HepG2 (cell line): ENCODE measurements around the gene CSNK2A2. TPM values are rescaled to one million over a fixed set of nuclear protein-coding genes. Genes with fewer than 3 reads are reported as not detected.
A peak's percentile ranks its signal among the peaks of the same experiment; 100 is the strongest.

ENCODE experiments used
- CBX2 ChIP-seq, 2 experiments: fragments of 200-600 bp in 1 of 2; sonication (generic); formaldehyde crosslinking in 1 of 2; IDR thresholded peaks; 2 replicates each; pipeline versions ENCODE4 v1.7.0 to v1.8.1; 2018 to 2022; ENCODE audit warnings: low read depth in 2 of 2, low read length in 1 of 2, mild to moderate bottlenecking in 1 of 2, missing genetic modification reagents in 1 of 2
- MIXL1 ChIP-seq: IDR thresholded peaks from 2 replicates; pipeline ENCODE4 v1.6.1; 2016
- MZF1 ChIP-seq: sonication (generic); formaldehyde crosslinking; IDR thresholded peaks from 2 replicates; pipeline ENCODE4 v1.8.1; 2023; ENCODE audit warnings: mild to moderate bottlenecking, missing genetic modification reagents, borderline replicate concordance
- STAT5B ChIP-seq: sonication (generic); formaldehyde crosslinking; IDR thresholded peaks from 2 replicates; pipeline ENCODE4 v1.4.0; 2020; ENCODE audit warnings: missing genetic modification reagents
- ZNF251 ChIP-seq: sonication (generic); formaldehyde crosslinking; IDR thresholded peaks from 2 replicates; pipeline ENCODE4 v1.9.0; 2021; ENCODE audit warnings: mild to moderate bottlenecking, missing genetic modification reagents
- ZNF550 ChIP-seq: sonication (generic); formaldehyde crosslinking; IDR thresholded peaks from 2 replicates; pipeline ENCODE4 v1.4.0; 2020; ENCODE audit warnings: mild to moderate bottlenecking, missing genetic modification reagents, borderline replicate concordance
- ZNF761 ChIP-seq: sonication (generic); formaldehyde crosslinking; conservative IDR thresholded peaks from 2 replicates; pipeline ENCODE4 v1.4.0; 2020; ENCODE audit warnings: mild to moderate bottlenecking, missing genetic modification reagents
- ZSCAN20 ChIP-seq: sonication (generic); formaldehyde crosslinking; IDR thresholded peaks from 2 replicates; pipeline ENCODE4 v1.4.0; 2020; ENCODE audit warnings: missing genetic modification reagents, mild to moderate bottlenecking, borderline replicate concordance
- ZSCAN25 ChIP-seq: sonication (generic); formaldehyde crosslinking; IDR thresholded peaks from 2 replicates; pipeline ENCODE4 v1.8.0; 2022; ENCODE audit warnings: mild to moderate bottlenecking, missing genetic modification reagents
- ZSCAN31 ChIP-seq: sonication (generic); formaldehyde crosslinking; IDR thresholded peaks from 2 replicates; pipeline ENCODE4 v1.5.0; 2020; ENCODE audit warnings: low read depth, mild to moderate bottlenecking, missing genetic modification reagents
- polyA plus RNA-seq, 8 experiments: library from polyadenylated mRNA; depleted of rRNA in 3 of 8; stranded (reverse) in 7 of 8; unstranded in 1 of 8; fragments of >200 nt; fragmentation: Illumina TruSeq in 4 of 8; extraction: Trizol in 4 of 8; gene quantifications; 2 replicates each; pipeline versions ENCODE4 v1.2.1 to v1.2.3, GENCODE V29; 2011 to 2016; ENCODE audit warnings: low read depth in 4 of 8, missing spikeins in 1 of 8, mixed read lengths in 1 of 8; ENCODE audit not compliant: insufficient read depth in 1 of 8
- total RNA-seq, 5 experiments: library from RNA; depleted of rRNA; stranded (reverse); fragments of >200 nt; fragmentation: Illumina TruSeq; extraction: Trizol; gene quantifications; 2 replicates each; pipeline ENCODE4 v1.2.3, GENCODE V29; 2016; ENCODE audit warnings: low read depth in 1 of 5
- TF ChIP-seq, protein P1 (sequence below): sonication (generic); formaldehyde crosslinking; IDR thresholded peaks from 2 replicates; pipeline ENCODE4 v1.4.0; 2020; ENCODE audit warnings: missing genetic modification reagents, mild to moderate bottlenecking, borderline replicate concordance
- TF ChIP-seq, protein P2 (sequence below): sonication (generic); formaldehyde crosslinking; IDR thresholded peaks from 2 replicates; pipeline ENCODE4 v1.4.0; 2020; ENCODE audit warnings: mild to moderate bottlenecking, missing genetic modification reagents
- TF ChIP-seq, protein P3 (sequence below): sonication (generic); formaldehyde crosslinking; IDR thresholded peaks from 2 replicates; pipeline ENCODE4 v1.5.1; 2020; ENCODE audit warnings: missing genetic modification reagents, mild to moderate bottlenecking, borderline replicate concordance
- TF ChIP-seq, protein P4 (sequence below): sonication (generic); formaldehyde crosslinking; IDR thresholded peaks from 2 replicates; pipeline ENCODE4 v1.8.1; 2023; ENCODE audit warnings: mild to moderate bottlenecking, missing genetic modification reagents
- TF ChIP-seq, protein P5 (sequence below): sonication (generic); formaldehyde crosslinking; IDR thresholded peaks from 2 replicates; pipeline ENCODE4 v1.5.1; 2020; ENCODE audit warnings: missing genetic modification reagents, mild to moderate bottlenecking, borderline replicate concordance
- TF ChIP-seq, protein P6 (sequence below): sonication (generic); formaldehyde crosslinking; conservative IDR thresholded peaks from 2 replicates; pipeline ENCODE4 v1.5.0; 2020; ENCODE audit warnings: missing genetic modification reagents

The CSNK2A2 gene
- total and polyA plus RNA-seq, 2 of the 13 experiments (the other 11 are each of a cell fraction or from before 2014, with no cell fraction given), result 46.4 to 56.9 TPM

DNA sequence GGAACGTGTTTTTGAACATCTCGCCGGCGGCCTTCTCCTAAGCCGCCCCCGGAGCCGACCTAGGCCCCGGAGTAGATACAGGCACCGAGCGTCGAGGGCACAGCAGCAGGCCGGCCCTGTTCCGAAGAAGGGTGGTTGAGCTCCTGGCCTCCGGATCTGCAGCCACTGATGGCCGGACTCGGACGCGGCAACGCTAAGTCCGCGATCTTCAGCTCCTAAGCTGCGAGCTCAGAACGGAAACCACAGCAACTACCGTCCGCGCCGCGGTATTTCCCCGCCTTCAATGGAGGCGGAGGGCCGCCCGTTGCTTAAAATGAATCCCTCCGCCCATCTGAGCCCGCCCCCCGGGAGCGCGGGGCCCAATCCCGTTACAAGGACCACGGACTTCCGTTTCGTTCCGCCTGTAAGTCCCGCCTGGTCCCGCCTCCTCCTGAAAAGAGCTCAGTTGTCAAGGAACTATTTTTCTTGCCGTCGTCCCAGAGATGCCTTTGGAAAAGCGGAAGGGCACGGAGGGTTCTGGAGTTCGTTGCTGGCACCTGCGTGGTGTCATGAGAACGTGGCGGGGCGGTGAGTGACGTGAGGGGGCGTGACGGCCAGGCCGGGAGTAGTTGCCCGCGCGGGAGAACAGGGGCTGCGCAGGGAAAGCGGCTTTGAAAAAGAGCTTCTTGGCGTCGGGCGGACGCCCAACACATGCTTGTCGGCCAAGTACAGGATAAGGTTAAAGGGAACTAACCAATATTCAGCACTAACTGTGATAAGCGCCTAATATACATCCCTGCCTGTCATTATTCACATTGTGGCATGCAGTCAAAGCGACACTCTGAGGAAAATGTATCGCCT, 68.6 kb downstream of the CSNK2A2 start, which contains the start of gene CFAP20 (continued):
- TF ChIP-seq, protein P1, sequence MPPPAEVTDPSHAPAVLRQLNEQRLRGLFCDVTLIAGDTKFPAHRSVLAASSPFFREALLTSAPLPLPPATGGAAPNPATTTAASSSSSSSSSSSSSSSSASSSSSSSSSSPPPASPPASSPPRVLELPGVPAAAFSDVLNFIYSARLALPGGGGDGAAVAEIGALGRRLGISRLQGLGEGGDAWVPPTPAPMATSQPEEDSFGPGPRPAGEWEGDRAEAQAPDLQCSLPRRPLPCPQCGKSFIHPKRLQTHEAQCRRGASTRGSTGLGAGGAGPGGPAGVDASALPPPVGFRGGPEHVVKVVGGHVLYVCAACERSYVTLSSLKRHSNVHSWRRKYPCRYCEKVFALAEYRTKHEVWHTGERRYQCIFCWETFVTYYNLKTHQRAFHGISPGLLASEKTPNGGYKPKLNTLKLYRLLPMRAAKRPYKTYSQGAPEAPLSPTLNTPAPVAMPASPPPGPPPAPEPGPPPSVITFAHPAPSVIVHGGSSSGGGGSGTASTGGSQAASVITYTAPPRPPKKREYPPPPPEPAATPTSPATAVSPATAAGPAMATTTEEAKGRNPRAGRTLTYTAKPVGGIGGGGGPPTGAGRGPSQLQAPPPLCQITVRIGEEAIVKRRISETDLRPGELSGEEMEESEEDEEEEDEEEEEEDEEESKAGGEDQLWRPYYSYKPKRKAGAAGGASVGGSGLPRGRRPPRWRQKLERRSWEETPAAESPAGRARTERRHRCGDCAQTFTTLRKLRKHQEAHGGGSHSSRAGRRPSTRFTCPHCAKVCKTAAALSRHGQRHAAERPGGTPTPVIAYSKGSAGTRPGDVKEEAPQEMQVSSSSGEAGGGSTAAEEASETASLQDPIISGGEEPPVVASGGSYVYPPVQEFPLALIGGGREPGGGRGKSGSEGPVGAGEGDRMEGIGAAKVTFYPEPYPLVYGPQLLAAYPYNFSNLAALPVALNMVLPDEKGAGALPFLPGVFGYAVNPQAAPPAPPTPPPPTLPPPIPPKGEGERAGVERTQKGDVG (CRISPR knock-in tag), result peak; percentile 94; the same call in 1 of the 2 replicates
- TF ChIP-seq, protein P2, sequence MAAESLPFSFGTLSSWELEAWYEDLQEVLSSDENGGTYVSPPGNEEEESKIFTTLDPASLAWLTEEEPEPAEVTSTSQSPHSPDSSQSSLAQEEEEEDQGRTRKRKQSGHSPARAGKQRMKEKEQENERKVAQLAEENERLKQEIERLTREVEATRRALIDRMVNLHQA (CRISPR knock-in tag), result no peak
- TF ChIP-seq MIXL1 (CRISPR knock-in tag), result peak; percentile 93
- no peak for TF ChIP-seq ZNF550 (CRISPR knock-in tag)
- TF ChIP-seq, protein P3, sequence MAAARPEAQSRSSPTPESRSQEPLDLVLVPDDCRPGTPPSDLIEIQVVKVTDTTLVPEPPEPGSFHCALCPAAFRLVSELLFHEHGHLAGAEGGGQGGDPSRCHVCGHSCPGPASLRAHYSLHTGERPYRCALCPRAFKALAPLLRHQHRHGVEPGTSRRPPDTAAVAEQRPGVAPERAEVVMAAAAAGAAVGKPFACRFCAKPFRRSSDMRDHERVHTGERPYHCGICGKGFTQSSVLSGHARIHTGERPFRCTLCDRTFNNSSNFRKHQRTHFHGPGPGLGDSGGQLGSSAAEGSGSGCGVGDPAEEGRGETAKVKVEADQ (CRISPR knock-in tag), result peak; percentile 98
- TF ChIP-seq, protein P4, sequence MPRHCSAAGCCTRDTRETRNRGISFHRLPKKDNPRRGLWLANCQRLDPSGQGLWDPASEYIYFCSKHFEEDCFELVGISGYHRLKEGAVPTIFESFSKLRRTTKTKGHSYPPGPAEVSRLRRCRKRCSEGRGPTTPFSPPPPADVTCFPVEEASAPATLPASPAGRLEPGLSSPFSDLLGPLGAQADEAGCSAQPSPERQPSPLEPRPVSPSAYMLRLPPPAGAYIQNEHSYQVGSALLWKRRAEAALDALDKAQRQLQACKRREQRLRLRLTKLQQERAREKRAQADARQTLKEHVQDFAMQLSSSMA (CRISPR knock-in tag), result peak; percentile 99
- TF ChIP-seq ZNF251 (CRISPR knock-in tag), result no peak
- no peak for TF ChIP-seq STAT5B (CRISPR knock-in tag)
- TF ChIP-seq ZNF761 (CRISPR knock-in tag), result peak; percentile 97
- TF ChIP-seq, protein P5, sequence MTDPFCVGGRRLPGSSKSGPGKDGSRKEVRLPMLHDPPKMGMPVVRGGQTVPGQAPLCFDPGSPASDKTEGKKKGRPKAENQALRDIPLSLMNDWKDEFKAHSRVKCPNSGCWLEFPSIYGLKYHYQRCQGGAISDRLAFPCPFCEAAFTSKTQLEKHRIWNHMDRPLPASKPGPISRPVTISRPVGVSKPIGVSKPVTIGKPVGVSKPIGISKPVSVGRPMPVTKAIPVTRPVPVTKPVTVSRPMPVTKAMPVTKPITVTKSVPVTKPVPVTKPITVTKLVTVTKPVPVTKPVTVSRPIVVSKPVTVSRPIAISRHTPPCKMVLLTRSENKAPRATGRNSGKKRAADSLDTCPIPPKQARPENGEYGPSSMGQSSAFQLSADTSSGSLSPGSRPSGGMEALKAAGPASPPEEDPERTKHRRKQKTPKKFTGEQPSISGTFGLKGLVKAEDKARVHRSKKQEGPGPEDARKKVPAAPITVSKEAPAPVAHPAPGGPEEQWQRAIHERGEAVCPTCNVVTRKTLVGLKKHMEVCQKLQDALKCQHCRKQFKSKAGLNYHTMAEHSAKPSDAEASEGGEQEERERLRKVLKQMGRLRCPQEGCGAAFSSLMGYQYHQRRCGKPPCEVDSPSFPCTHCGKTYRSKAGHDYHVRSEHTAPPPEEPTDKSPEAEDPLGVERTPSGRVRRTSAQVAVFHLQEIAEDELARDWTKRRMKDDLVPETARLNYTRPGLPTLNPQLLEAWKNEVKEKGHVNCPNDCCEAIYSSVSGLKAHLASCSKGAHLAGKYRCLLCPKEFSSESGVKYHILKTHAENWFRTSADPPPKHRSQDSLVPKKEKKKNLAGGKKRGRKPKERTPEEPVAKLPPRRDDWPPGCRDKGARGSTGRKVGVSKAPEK (CRISPR knock-in tag), result peak; percentile 45; the same call in 1 of the 2 replicates
- TF ChIP-seq ZSCAN31, result peak; percentile 84
- 0 out of 2 replicates have a peak, but pooled peaks have one; percentile 23 for TF ChIP-seq MZF1 (CRISPR knock-in tag)
- no peak for TF ChIP-seq CBX2 (IDR thresholded peaks at IDR 0.05; ENCODE audit: low read depth, low read length)
- TF ChIP-seq CBX2 (CRISPR knock-in tag; IDR thresholded peaks at IDR 0.05; ENCODE audit: low read depth), result no peak
- TF ChIP-seq, protein P6, sequence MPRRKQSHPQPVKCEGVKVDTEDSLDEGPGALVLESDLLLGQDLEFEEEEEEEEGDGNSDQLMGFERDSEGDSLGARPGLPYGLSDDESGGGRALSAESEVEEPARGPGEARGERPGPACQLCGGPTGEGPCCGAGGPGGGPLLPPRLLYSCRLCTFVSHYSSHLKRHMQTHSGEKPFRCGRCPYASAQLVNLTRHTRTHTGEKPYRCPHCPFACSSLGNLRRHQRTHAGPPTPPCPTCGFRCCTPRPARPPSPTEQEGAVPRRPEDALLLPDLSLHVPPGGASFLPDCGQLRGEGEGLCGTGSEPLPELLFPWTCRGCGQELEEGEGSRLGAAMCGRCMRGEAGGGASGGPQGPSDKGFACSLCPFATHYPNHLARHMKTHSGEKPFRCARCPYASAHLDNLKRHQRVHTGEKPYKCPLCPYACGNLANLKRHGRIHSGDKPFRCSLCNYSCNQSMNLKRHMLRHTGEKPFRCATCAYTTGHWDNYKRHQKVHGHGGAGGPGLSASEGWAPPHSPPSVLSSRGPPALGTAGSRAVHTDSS (CRISPR knock-in tag), result no peak
- TF ChIP-seq ZSCAN20, result peak; percentile 68; the same call in 1 of the 2 replicates
- peak; percentile 70 for TF ChIP-seq ZSCAN25 (CRISPR knock-in tag)
